PC-9 (cell line): ENCODE measurements around the gene NUPR1. TPM values are rescaled to one million over a fixed set of nuclear protein-coding genes. Genes with fewer than 3 reads are reported as not detected.

Experiments used
- BruUV-seq: library from RNA; stranded (reverse); fragments of 400-500 nt; replicated peaks from 2 replicates; lab custom pipeline; 2021; lab: Mats Ljungman, UMichigan
- CTCF ChIA-PET: fragments of 300-600 bp; sonication (Branson Sonifier 250); formaldehyde crosslinking; loops from one replicate; lab custom pipeline; 2022; ENCODE audit warnings: antibody characterized with exemption; lab: Charles Lee
- POLR2A ChIA-PET: fragments of 300-600 bp; sonication (Branson Sonifier 250); formaldehyde crosslinking; loops from one replicate; lab custom pipeline; 2022; ENCODE audit warnings: antibody characterized with exemption; ENCODE audit not compliant: unreplicated experiment; lab: Charles Lee
- DNase-seq, 2 experiments: peaks; one replicate each; pipeline versions ENCODE4 v3.0.0 to v3.0.0-alpha.2; 2015 to 2022; ENCODE audit warnings: mixed read lengths in 1 of 2
- H2AFZ ChIP-seq: fragments of 200-600 bp; sonication (generic); 2 replicates; pipeline ENCODE4 v1.8.1; 2017; ENCODE audit warnings: antibody characterized with exemption
- H3F3A ChIP-seq: fragments of 200-600 bp; sonication (generic); 2 replicates; pipeline ENCODE4 v1.8.1; 2017; ENCODE audit warnings: antibody characterized with exemption, mild to moderate bottlenecking, low read depth; ENCODE audit not compliant: insufficient read depth
- H3K27ac ChIP-seq: fragments of 200-600 bp; sonication (generic); 2 replicates; pipeline ENCODE4 v1.6.1; 2016; ENCODE audit warnings: mixed run types
- H3K27me3 ChIP-seq: fragments of 200-600 bp; sonication (generic); 2 replicates; pipeline ENCODE4 v1.6.1; 2016; ENCODE audit warnings: low read depth, mixed run types; ENCODE audit not compliant: insufficient read depth
- H3K36me3 ChIP-seq: fragments of 200-600 bp; sonication (generic); 2 replicates; pipeline ENCODE4 v1.6.1; 2016; ENCODE audit warnings: low read depth, mixed run types
- H3K4me1 ChIP-seq: fragments of 200-600 bp; sonication (generic); replicated peaks from 2 replicates; pipeline ENCODE4 v1.6.1; 2016; ENCODE audit warnings: mixed run types; ENCODE audit not compliant: insufficient read depth
- H3K4me2 ChIP-seq: fragments of 200-600 bp; sonication (generic); 2 replicates; pipeline ENCODE4 v1.6.1; 2017; ENCODE audit warnings: mixed run types
- H3K4me3 ChIP-seq: fragments of 200-600 bp; sonication (generic); 2 replicates; pipeline ENCODE4 v1.6.1; 2016; ENCODE audit warnings: mixed run types
- H3K79me2 ChIP-seq: fragments of 200-600 bp; sonication (generic); 2 replicates; pipeline ENCODE4 v1.6.1; 2017; ENCODE audit warnings: low read depth, mixed run types
- H3K9me2 ChIP-seq: fragments of 200-600 bp; sonication (generic); 2 replicates; pipeline ENCODE4 v1.8.1; 2017; ENCODE audit warnings: mild to moderate bottlenecking; ENCODE audit not compliant: insufficient read depth
- H3K9me3 ChIP-seq: fragments of 200-600 bp; sonication (generic); 2 replicates; pipeline ENCODE4 v1.8.1; 2016; ENCODE audit warnings: low read depth; ENCODE audit not compliant: insufficient read depth
- H4K20me1 ChIP-seq: fragments of 200-600 bp; sonication (generic); 2 replicates; pipeline ENCODE4 v1.8.1; 2017; ENCODE audit not compliant: insufficient read depth
- CTCF ChIP-seq: fragments of 200-600 bp; sonication (generic); conservative IDR thresholded peaks from 2 replicates; pipeline ENCODE4 v1.6.1; 2017; ENCODE audit warnings: mixed run types, antibody characterized with exemption, mild to moderate bottlenecking, moderate library complexity
- EZH2 ChIP-seq: fragments of 200-600 bp; sonication (generic); IDR thresholded peaks from 2 replicates; pipeline ENCODE4 v1.8.0; 2017; ENCODE audit warnings: antibody characterized with exemption, low read depth
- intact Hi-C: fragments of 100-400 bp; cut with micrococcal nuclease; formaldehyde crosslinking; loops from one replicate; pipeline ENCODE4 v1.10.0; 2022; ENCODE audit not compliant: unreplicated experiment
- total RNA-seq: library from RNA; stranded (reverse); gene quantifications from 2 replicates; pipeline ENCODE4 v1.2.3, GENCODE V29; 2021

NUPR1 gene
- total RNA-seq, 1 experiment from 2014 or later: 17.3 TPM

- H3K4me1 ChIP-seq: peaks cover 17% of the 10 kb centered on the region
- TF ChIP-seq CTCF (no peak), EZH2 (no peak)
- H3K9me2 ChIP-seq: no peaks in the 10 kb centered on the region
- no peaks in the 10 kb centered on the region for H4K20me1 ChIP-seq
- H3K9me3 ChIP-seq: no peaks in the 10 kb centered on the region
- no peaks in the 10 kb centered on the region for H3K36me3 ChIP-seq
- no peaks in the 10 kb centered on the region for H3K27me3 ChIP-seq
- no TSS peak for BruUV-seq
- intact Hi-C loops: no loop called here
- DNase-seq: no peak
- H2AFZ ChIP-seq: no peak overlapping the region
- no peak overlapping the region for H3K27ac ChIP-seq
- H3K4me3 ChIP-seq: no peak overlapping the region
- POLR2A ChIA-PET: no interaction called here
- CTCF ChIA-PET: no interaction called here
- peaks cover 8% of the 10 kb centered on the region; the same call in 1 of the 2 replicates for H3F3A ChIP-seq
- H3K79me2 ChIP-seq: no peaks in the 10 kb centered on the region
- no peak overlapping the region for H3K4me2 ChIP-seq
Observed at GRCh38 chr16:28521436-28521835, 17.3 kb downstream of the NUPR1 start.

- TF ChIP-seq EZH2: no peak
- ChIA-PET POLR2A (no interaction called here), CTCF (interaction anchor here (0.6 kb wide), 1 partner anchor 48 kb away, joined by 6 read pairs; no protein-coding TSS in a partner anchor)
- H3F3A ChIP-seq: peaks cover 6% of the 10 kb centered on the region; the same call in 1 of the 2 replicates
- H3K4me1 ChIP-seq: peaks cover 14% of the 10 kb centered on the region
- H3K4me3 ChIP-seq: no peak overlapping the region
- no peaks in the 10 kb centered on the region for H4K20me1 ChIP-seq
- H3K9me2 ChIP-seq: no peaks in the 10 kb centered on the region
- intact Hi-C loops: no loop called here
- H3K36me3 ChIP-seq: no peaks in the 10 kb centered on the region
- no peak overlapping the region for H2AFZ ChIP-seq
- DNase-seq: no peak
- no peak overlapping the region for H3K27ac ChIP-seq
- no TSS peak for BruUV-seq
- no peaks in the 10 kb centered on the region for H3K9me3 ChIP-seq
- no peak overlapping the region for H3K4me2 ChIP-seq
- H3K27me3 ChIP-seq: no peaks in the 10 kb centered on the region
- no peaks in the 10 kb centered on the region for H3K79me2 ChIP-seq
Observed at GRCh38 chr16:28520672-28521071, 18.1 kb downstream of the NUPR1 start.

DNA sequence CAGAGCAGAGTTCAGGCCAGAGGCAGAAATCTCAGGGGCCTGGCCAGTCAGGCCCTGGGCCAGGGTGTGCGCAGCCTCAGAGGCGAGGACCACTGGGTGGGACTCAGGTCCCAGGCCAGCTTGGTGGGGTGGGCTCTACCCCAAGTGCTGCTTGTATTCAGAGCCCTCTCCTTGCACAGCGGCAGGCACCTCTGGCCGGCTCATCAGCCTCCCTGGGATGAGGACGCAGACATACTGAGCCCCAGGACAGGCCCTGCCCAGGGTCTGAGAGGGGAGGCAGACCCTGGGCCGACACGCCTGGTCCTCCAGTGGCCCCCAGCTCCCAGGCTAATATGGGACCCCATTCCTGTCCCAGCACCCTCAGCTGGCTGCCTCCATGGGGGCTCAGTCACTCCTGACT, 24.5 kb downstream of the NUPR1 start:
- Histone ChIP-seq H3K4me1 (peaks cover 20% of the 10 kb centered on the region), H3K9me3 (no peaks in the 10 kb centered on the region), H3K79me2 (no peaks in the 10 kb centered on the region), H2AFZ (no peak overlapping the region), H3F3A (peaks cover 25% of the 10 kb centered on the region; the same call in 1 of the 2 replicates), H4K20me1 (no peaks in the 10 kb centered on the region), H3K4me3 (no peak overlapping the region), H3K27me3 (no peaks in the 10 kb centered on the region), H3K4me2 (no peak overlapping the region), H3K9me2 (no peaks in the 10 kb centered on the region), H3K36me3 (no peaks in the 10 kb centered on the region), H3K27ac (no peak overlapping the region)
- peak in 1 of 2 experiments; percentile 27 for DNase-seq
- intact Hi-C loops: no loop called here
- no peak for TF ChIP-seq EZH2
- TF ChIP-seq CTCF: no peak
- ChIA-PET POLR2A (interaction anchor here (0.7 kb wide), 1 partner anchor 23 kb away, joined by 9 read pairs; no protein-coding TSS in a partner anchor), CTCF (no interaction called here)
- no TSS peak for BruUV-seq
